GM12874 (cell line): Measurements from ENCODE around the gene EGFLAM.

ENCODE experiments used
- CTCF ChIP-seq: IDR thresholded peaks from 2 replicates; pipeline ENCODE4 v1.5.1; 2011; ENCODE audit warnings: low read depth, mild to moderate bottlenecking, control low read depth, low read length, moderate library complexity; ENCODE audit not compliant: insufficient read depth

The EGFLAM gene

DNA sequence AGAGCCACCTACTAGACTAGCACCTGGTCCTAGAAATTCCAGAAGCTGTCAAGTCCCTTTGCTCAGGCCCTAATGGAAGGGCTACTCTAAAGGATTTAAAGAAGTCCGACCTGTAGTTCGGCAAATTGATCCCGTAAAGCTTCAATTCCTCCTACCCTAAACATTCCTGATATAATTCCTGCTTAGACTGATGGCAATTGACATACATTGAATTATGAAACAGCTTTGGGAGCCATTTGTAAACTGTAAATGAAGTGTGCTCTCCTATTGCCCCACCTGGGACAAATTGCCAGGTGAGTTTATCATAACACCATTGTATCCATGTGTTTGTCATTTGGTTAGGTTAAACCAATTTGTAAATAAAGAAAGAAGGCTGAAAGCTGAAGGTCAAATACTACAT is 104.4 kb downstream of the EGFLAM start:
- no peak for TF ChIP-seq CTCF

DNA sequence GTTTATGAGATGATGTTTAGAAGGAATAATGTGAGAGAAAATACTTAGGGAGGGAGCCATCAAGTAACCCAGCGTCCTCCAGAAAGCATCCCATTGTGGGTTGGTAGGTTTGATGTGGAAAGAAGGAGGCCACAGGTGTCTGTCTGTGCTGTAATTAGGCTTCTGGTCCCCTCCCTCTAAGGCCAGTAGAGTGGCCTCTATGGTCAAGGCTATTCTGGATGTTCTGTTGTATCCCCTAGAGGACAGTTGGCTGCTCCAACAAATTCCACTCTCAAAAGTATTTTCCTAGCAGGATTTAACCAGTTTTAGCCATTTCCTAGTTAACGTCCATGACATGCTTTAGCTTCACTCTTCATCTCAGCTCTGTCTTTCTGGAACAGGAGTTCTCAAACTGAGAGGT is 106.5 kb downstream of the EGFLAM start:
- no peak for TF ChIP-seq CTCF

GRCh38 chr5:38367410-38367809 is 109.1 kb downstream of the EGFLAM start:
- TF ChIP-seq CTCF, result no peak

GRCh38 chr5:38367966-38368365 is 109.6 kb downstream of the EGFLAM start:
- no peak for TF ChIP-seq CTCF

DNA sequence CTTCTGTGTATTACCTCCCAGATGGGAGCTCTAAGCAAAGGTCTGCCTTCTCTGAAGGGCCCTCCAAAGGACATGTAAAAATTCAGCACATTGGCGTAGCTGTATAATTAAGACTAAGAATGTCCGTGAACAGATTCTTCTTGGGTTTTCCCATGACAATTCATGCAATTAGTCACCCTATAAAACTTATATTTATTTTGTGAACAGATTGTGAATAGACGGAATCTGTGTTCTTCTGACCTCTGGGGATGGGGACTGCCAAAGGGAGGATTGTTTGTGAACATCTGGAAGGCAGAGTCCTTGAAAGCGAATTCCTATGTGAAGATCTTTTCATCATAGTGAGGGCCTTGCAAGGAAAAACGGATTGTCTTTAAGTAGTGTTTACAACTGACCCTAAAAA is 111.3 kb downstream of the EGFLAM start:
- TF ChIP-seq CTCF, result no peak

GRCh38 chr5:38370358-38371100 is 112.2 kb downstream of the EGFLAM start:
- TF ChIP-seq CTCF, result no peak

DNA sequence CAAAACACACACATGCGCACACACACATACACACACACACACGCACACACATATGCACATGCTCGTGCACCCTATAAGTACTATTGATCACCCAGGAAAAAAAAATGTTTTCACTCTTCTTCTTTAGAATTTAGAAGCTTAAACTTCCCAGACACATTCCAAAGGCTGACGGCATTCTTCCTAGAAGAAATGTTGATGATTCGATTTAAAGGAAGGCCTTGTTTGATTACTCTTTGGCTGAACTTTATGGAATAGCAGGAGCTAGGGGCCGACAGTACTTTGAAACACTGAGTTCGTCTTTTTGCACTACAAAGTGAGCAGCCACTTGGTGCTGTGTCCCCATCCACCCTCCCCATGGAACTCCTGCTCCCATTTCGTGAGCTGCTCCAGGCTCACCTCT is 113.2 kb downstream of the EGFLAM start:
- no peak for TF ChIP-seq CTCF
